Measurements from ENCODE around the gene MAT2B. TPM values are rescaled to one million over a fixed set of nuclear protein-coding genes. Genes with fewer than 3 reads are reported as not detected.
A peak's percentile ranks its signal among the peaks of the same experiment; 100 is the strongest.

MAT2B gene
- total and polyA plus RNA-seq, 4 donors: 39.3 to 62.4 (median 43.8) TPM

DNA sequence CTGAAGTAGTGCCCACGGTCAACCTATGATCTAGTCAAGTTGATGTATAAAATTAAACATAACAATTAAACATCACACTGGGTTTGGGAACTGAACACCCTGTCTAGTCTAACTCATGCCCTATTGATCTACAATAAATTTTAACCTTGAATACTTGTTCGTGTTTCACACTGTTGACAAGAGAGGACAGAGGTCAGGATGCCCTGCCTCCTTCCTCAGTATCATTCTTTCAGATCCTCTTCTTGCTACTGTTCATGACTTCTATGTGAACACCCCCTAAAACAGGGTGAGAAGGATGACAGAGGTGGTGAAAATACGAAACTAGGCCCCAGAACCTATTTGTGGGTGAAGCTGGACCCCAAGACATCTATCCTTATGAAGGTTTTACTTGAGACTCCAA, 8.1 kb upstream of the MAT2B start:
- ATAC-seq (ENCODE audit: low FRiP score): no peak
- Histone ChIP-seq H3K4me1 (ENCODE audit: control insufficient read depth in 1 of 2, insufficient read depth in 2 of 2, low read length in 2 of 2) (no peaks in the 10 kb centered on the region), H3K27me3 (ENCODE audit: control insufficient read depth in 1 of 2, insufficient read depth in 2 of 2, low read length in 1 of 2) (peaks cover 0 to 2% of the 10 kb centered on the region in 2 donors), H3K27ac (ENCODE audit: low read depth in 1 of 2, low read length in 2 of 2) (no peak overlapping the region), H3K4me3 (ENCODE audit: low read length in 2 of 2) (no peak overlapping the region), H3K9me3 (ENCODE audit: control insufficient read depth, low read length) (no peaks in the 10 kb centered on the region), H3K36me3 (ENCODE audit: control insufficient read depth in 1 of 2, insufficient read depth in 2 of 2, low read length in 1 of 2) (no peaks in the 10 kb centered on the region)
- intact Hi-C loops (cut with DNase I): no loop called here
- DNase-seq: no peak
- 82 to 90% methylated on average over 3 of the region's 3 CpGs for WGBS, 2 donors

- Histone ChIP-seq H3K9me3 (ENCODE audit: control insufficient read depth, low read length) (no peaks in the 10 kb centered on the region), H3K27me3 (ENCODE audit: control insufficient read depth in 1 of 2, insufficient read depth in 2 of 2, low read length in 1 of 2) (peaks cover 0 to 2% of the 10 kb centered on the region in 2 donors), H3K27ac (ENCODE audit: low read depth in 1 of 2, low read length in 2 of 2) (no peak overlapping the region), H3K36me3 (ENCODE audit: control insufficient read depth in 1 of 2, insufficient read depth in 2 of 2, low read length in 1 of 2) (no peaks in the 10 kb centered on the region), H3K4me3 (ENCODE audit: low read length in 2 of 2) (no peak overlapping the region), H3K4me1 (ENCODE audit: control insufficient read depth in 1 of 2, insufficient read depth in 2 of 2, low read length in 2 of 2) (peaks cover 0 to 2% of the 10 kb centered on the region in 2 donors)
- intact Hi-C loops (cut with DNase I): no loop called here
- ATAC-seq (ENCODE audit: low FRiP score): no peak
- WGBS, 2 donors: 94 to 96% methylated on average over 1 of the region's 1 CpG
- no peak for DNase-seq
These were observed 6.5 kb upstream of the MAT2B start for GRCh38 chr5:163498886-163499285.

DNA sequence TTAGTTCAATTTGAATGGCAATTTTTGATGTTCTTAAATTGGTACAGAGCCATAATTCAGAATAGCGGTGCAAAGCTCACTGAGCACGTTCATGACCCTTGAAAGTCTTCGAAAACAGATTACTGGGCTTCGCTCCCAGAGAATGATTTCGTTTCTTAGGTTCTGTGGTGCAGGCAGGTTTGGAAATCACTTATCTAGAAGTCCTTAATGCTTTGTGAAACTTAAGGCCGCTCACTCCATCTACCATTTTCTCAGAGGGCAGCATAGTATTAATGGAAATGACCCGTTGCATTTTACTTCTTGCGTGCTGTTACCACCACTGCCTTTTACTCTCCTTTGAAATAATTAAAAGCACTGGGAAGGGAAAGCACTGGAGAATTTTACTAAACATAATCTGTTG, 2.9 kb upstream of the MAT2B start:
- H3K9me3 ChIP-seq (ENCODE audit: control insufficient read depth, low read length): no peaks in the 10 kb centered on the region
- intact Hi-C loops (cut with DNase I): no loop called here
- peaks cover 0 to 2% of the 10 kb centered on the region in 2 donors for H3K27me3 ChIP-seq (ENCODE audit: control insufficient read depth in 1 of 2, insufficient read depth in 2 of 2, low read length in 1 of 2)
- DNase-seq (no peak), ATAC-seq (ENCODE audit: low FRiP score) (no peak)
- H3K4me3 ChIP-seq (ENCODE audit: low read length in 2 of 2): peak overlapping the region; percentile 43 to 83
- peak overlapping the region; percentile 76 to 99 for H3K27ac ChIP-seq (ENCODE audit: low read depth in 1 of 2, low read length in 2 of 2)
- no peaks in the 10 kb centered on the region for H3K36me3 ChIP-seq (ENCODE audit: control insufficient read depth in 1 of 2, insufficient read depth in 2 of 2, low read length in 1 of 2)
- WGBS, 2 donors: 15 to 24% methylated on average over 8 of the region's 8 CpGs
- peaks cover 0 to 5% of the 10 kb centered on the region in 2 donors for H3K4me1 ChIP-seq (ENCODE audit: control insufficient read depth in 1 of 2, insufficient read depth in 2 of 2, low read length in 2 of 2)

GRCh38 chr5:163503106-163504078, 2.0 kb upstream of the MAT2B start:
- Histone ChIP-seq H3K27me3 (ENCODE audit: control insufficient read depth in 1 of 2, insufficient read depth in 2 of 2, low read length in 1 of 2) (peaks cover 0 to under 1% of the 10 kb centered on the region in 2 donors), H3K4me1 (ENCODE audit: control insufficient read depth in 1 of 2, insufficient read depth in 2 of 2, low read length in 2 of 2) (peaks cover 0 to 5% of the 10 kb centered on the region in 2 donors), H3K4me3 (ENCODE audit: low read length in 2 of 2) (peak overlapping the region; percentile 43 to 83), H3K27ac (ENCODE audit: low read depth in 1 of 2, low read length in 2 of 2) (peak overlapping the region; percentile 81 to 99), H3K36me3 (ENCODE audit: control insufficient read depth in 1 of 2, insufficient read depth in 2 of 2, low read length in 1 of 2) (no peaks in the 10 kb centered on the region), H3K9me3 (ENCODE audit: control insufficient read depth, low read length) (no peaks in the 10 kb centered on the region)
- intact Hi-C loops (cut with DNase I): loop anchor here in 1 of 2 donors (2.0 kb wide), 1 partner anchor 67 kb away; the partner anchor contains the start of gene CCNG1
- ATAC-seq (ENCODE audit: low FRiP score): peak; percentile 53
- peak in 1 of 2 donors; percentile 62 for DNase-seq
- 1% methylated on average over 17 of the region's 17 CpGs for WGBS, 2 donors

- 0 to 1% methylated on average over 27 of the region's 27 CpGs for WGBS, 2 donors
- Histone ChIP-seq H3K4me1 (ENCODE audit: control insufficient read depth in 1 of 2, insufficient read depth in 2 of 2, low read length in 2 of 2) (peaks cover 0 to 5% of the 10 kb centered on the region in 2 donors), H3K36me3 (ENCODE audit: control insufficient read depth in 1 of 2, insufficient read depth in 2 of 2, low read length in 1 of 2) (no peaks in the 10 kb centered on the region), H3K27ac (ENCODE audit: low read depth in 1 of 2, low read length in 2 of 2) (peak overlapping the region; percentile 96 to 99), H3K9me3 (ENCODE audit: control insufficient read depth, low read length) (no peaks in the 10 kb centered on the region), H3K27me3 (ENCODE audit: control insufficient read depth in 1 of 2, insufficient read depth in 2 of 2, low read length in 1 of 2) (no peaks in the 10 kb centered on the region), H3K4me3 (ENCODE audit: low read length in 2 of 2) (peak overlapping the region; percentile 43 to 83)
- DNase-seq: peak in 1 of 2 donors; percentile 63
- intact Hi-C loops (cut with DNase I): loop anchor here in 1 of 2 donors (2.0 kb wide), 1 partner anchor 68 kb away; the partner anchor contains the start of gene CCNG1
- ATAC-seq (ENCODE audit: low FRiP score): peak; percentile 59
These were observed 1.1 kb upstream of the MAT2B start for GRCh38 chr5:163504079-163504931.

GRCh38 chr5:163505049-163505367, 411 bp upstream of the MAT2B start:
- H3K9me3 ChIP-seq (ENCODE audit: control insufficient read depth, low read length): no peaks in the 10 kb centered on the region
- no peaks in the 10 kb centered on the region for H3K36me3 ChIP-seq (ENCODE audit: control insufficient read depth in 1 of 2, insufficient read depth in 2 of 2, low read length in 1 of 2)
- H3K27me3 ChIP-seq (ENCODE audit: control insufficient read depth in 1 of 2, insufficient read depth in 2 of 2, low read length in 1 of 2): no peaks in the 10 kb centered on the region
- peak overlapping the region; percentile 43 to 83 for H3K4me3 ChIP-seq (ENCODE audit: low read length in 2 of 2)
- ATAC-seq (ENCODE audit: low FRiP score): peak; percentile 1
- peaks cover 0 to 5% of the 10 kb centered on the region in 2 donors for H3K4me1 ChIP-seq (ENCODE audit: control insufficient read depth in 1 of 2, insufficient read depth in 2 of 2, low read length in 2 of 2)
- peak overlapping the region; percentile 48 to 99 for H3K27ac ChIP-seq (ENCODE audit: low read depth in 1 of 2, low read length in 2 of 2)
- 1 to 2% methylated on average over 7 of the region's 7 CpGs for WGBS, 2 donors
- DNase-seq: no peak
- intact Hi-C loops (cut with DNase I): loop anchor here (1.0 to 5.0 kb wide), 3 partner anchors 43 to 68 kb away; partner anchors contain the start of genes HMMR (in 2 of the 2), NUDCD2 (in 2 of the 2) and CCNG1 (in 1 of the 2)

DNA sequence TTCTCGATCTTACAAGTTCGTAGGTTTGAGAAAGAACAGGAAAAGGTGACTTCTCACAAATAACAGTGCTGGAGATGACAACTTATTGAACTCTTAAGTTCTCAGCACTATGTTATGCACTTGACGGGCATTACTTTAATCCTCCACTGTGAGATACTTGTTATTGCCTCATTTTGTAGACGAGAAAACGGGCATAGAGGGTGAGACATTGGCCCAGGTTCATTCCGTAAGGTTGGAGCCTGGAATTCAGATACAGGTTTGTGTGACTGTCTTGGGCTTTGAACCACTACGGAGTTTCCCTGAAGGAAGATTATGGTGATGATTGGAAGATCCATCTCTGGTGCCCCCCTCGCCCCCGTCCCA, 657 bp downstream of the MAT2B start:
- intact Hi-C loops (cut with DNase I): loop anchor here in 1 of 2 donors (5.0 kb wide), 1 partner anchor 44 kb away; the partner anchor contains the start of genes HMMR and NUDCD2
- DNase-seq (no peak), ATAC-seq (ENCODE audit: low FRiP score) (no peak)
- no peaks in the 10 kb centered on the region for H3K9me3 ChIP-seq (ENCODE audit: control insufficient read depth, low read length)
- H3K4me1 ChIP-seq (ENCODE audit: control insufficient read depth in 1 of 2, insufficient read depth in 2 of 2, low read length in 2 of 2): peaks cover 0 to 5% of the 10 kb centered on the region in 2 donors
- H3K27ac ChIP-seq (ENCODE audit: low read depth in 1 of 2, low read length in 2 of 2): peak overlapping the region; percentile 45 to 94
- H3K36me3 ChIP-seq (ENCODE audit: control insufficient read depth in 1 of 2, insufficient read depth in 2 of 2, low read length in 1 of 2): no peaks in the 10 kb centered on the region
- H3K27me3 ChIP-seq (ENCODE audit: control insufficient read depth in 1 of 2, insufficient read depth in 2 of 2, low read length in 1 of 2): no peaks in the 10 kb centered on the region
- 0% methylated on average over 9 of the region's 9 CpGs for WGBS, 2 donors
- peak overlapping the region; percentile 62 to 71 for H3K4me3 ChIP-seq (ENCODE audit: low read length in 2 of 2)

DNA sequence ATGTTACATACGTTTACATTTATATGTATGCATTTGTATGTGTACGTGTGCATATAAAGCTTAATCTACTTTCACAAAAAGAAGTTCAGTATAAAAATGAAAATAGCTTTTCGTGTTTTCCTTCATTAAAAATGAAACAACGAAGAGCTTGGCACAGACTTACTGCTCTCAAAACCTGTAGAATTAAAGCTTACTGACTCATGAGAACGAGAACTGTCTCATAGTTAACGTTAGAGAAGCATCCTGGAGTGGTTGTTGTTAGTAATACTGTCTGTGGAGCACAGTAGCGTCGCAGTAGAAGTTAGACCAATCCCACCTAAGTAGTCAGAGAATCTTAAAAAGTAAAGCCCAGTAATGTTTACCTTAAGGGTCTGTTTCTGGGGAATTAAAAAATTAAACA, 1.3 kb downstream of the MAT2B start:
- Histone ChIP-seq H3K9me3 (ENCODE audit: control insufficient read depth, low read length) (no peaks in the 10 kb centered on the region), H3K4me1 (ENCODE audit: control insufficient read depth in 1 of 2, insufficient read depth in 2 of 2, low read length in 2 of 2) (peaks cover 4 to 5% of the 10 kb centered on the region in 2 donors), H3K36me3 (ENCODE audit: control insufficient read depth in 1 of 2, insufficient read depth in 2 of 2, low read length in 1 of 2) (no peaks in the 10 kb centered on the region), H3K27ac (ENCODE audit: low read depth in 1 of 2, low read length in 2 of 2) (no peak overlapping the region), H3K27me3 (ENCODE audit: control insufficient read depth in 1 of 2, insufficient read depth in 2 of 2, low read length in 1 of 2) (no peaks in the 10 kb centered on the region), H3K4me3 (ENCODE audit: low read length in 2 of 2) (peak overlapping the region; percentile 62 to 71)
- intact Hi-C loops (cut with DNase I): loop anchor here in 1 of 2 donors (5.0 kb wide), 1 partner anchor 44 kb away; the partner anchor contains the start of genes HMMR and NUDCD2
- DNase-seq (no peak), ATAC-seq (ENCODE audit: low FRiP score) (no peak)
- 2% methylated on average over 8 of the region's 8 CpGs for WGBS, 2 donors
